Activated naive CD4-positive, alpha-beta T cell treated with anti-CD3 and anti-CD28 coated beads, Interleukin-2, amount 50 U/mL, for 24 hours (primary cell): ENCODE measurements around the gene PCBP4.
"Not testable (repeated sequence)": the region's sequence is repeated elsewhere in the genome, so short reads cannot be mapped to it uniquely, and the experiment has no call there.

Experiments
- H3K27ac Mint-ChIP-seq: one replicate; pipeline ENCODE4 v1.8.0; 2021; ENCODE audit warnings: mild to moderate bottlenecking, mixed read lengths
- H3K27me3 Mint-ChIP-seq: one replicate; pipeline ENCODE4 v1.8.0; 2021; ENCODE audit warnings: mixed read lengths
- H3K36me3 Mint-ChIP-seq: one replicate; pipeline ENCODE4 v1.8.0; 2021; ENCODE audit warnings: mixed read lengths
- H3K4me1 Mint-ChIP-seq: one replicate; pipeline ENCODE4 v1.8.0; 2021; ENCODE audit warnings: mixed read lengths
- H3K4me3 Mint-ChIP-seq: one replicate; pipeline ENCODE4 v1.8.0; 2021; ENCODE audit warnings: mild to moderate bottlenecking, mixed read lengths
- H3K9me3 Mint-ChIP-seq: one replicate; pipeline ENCODE4 v1.8.0; 2021; ENCODE audit warnings: mixed read lengths

PCBP4 gene

GRCh38 chr3:51999846-52000245 lies 32.6 kb upstream of the PCBP4 start:
- H3K27me3 Mint-ChIP-seq = no peaks in the 10 kb centered on the region
- H3K36me3 Mint-ChIP-seq = peaks cover 9% of the 10 kb centered on the region
- H3K27ac Mint-ChIP-seq = no peak overlapping the region
- H3K4me1 Mint-ChIP-seq = peaks cover 13% of the 10 kb centered on the region
- no peak overlapping the region for H3K4me3 Mint-ChIP-seq
- no peaks in the 10 kb centered on the region for H3K9me3 Mint-ChIP-seq

- no peak overlapping the region for H3K27ac Mint-ChIP-seq
- no peaks in the 10 kb centered on the region for H3K9me3 Mint-ChIP-seq
- H3K36me3 Mint-ChIP-seq = peaks cover 17% of the 10 kb centered on the region
- no peak overlapping the region for H3K4me3 Mint-ChIP-seq
- H3K27me3 Mint-ChIP-seq = no peaks in the 10 kb centered on the region
- H3K4me1 Mint-ChIP-seq = peaks cover 22% of the 10 kb centered on the region
Measured at GRCh38 chr3:51998774-51999173, 31.5 kb upstream of the PCBP4 start.

GRCh38 chr3:51997935-51998596 lies 30.8 kb upstream of the PCBP4 start:
- H3K4me3 Mint-ChIP-seq = no peak overlapping the region
- peaks cover 26% of the 10 kb centered on the region for H3K4me1 Mint-ChIP-seq
- H3K36me3 Mint-ChIP-seq = peaks cover 20% of the 10 kb centered on the region
- no peaks in the 10 kb centered on the region for H3K27me3 Mint-ChIP-seq
- H3K27ac Mint-ChIP-seq = peak overlapping the region; percentile 20
- H3K9me3 Mint-ChIP-seq = no peaks in the 10 kb centered on the region

- Mint-ChIP-seq H3K27ac (no peak overlapping the region), H3K36me3 (peaks cover 21% of the 10 kb centered on the region)
Measured at GRCh38 chr3:51997172-51997571, 29.9 kb upstream of the PCBP4 start.

GRCh38 chr3:51995346-51996163 lies 28.3 kb upstream of the PCBP4 start, which contains the start of gene RPL29:
RPL29 (minus strand) TSS chr3:51995895; CDS start chr3:51995461, 434 bp downstream.
- Mint-ChIP-seq H3K9me3 (no peaks in the 10 kb centered on the region), H3K4me3 (peak within 1 kb of the TSS; percentile 100), H3K36me3 (peaks cover 24% of the 10 kb centered on the region), H3K4me1 (peaks cover 24% of the 10 kb centered on the region), H3K27ac (peak within 1 kb of the TSS; percentile 100), H3K27me3 (no peaks in the 10 kb centered on the region)

More at GRCh38 chr3:51997172-51997571, 29.9 kb upstream of the PCBP4 start:
- no peaks in the 10 kb centered on the region for H3K9me3 Mint-ChIP-seq
- no peaks in the 10 kb centered on the region for H3K27me3 Mint-ChIP-seq
- H3K4me3 Mint-ChIP-seq = no peak overlapping the region
- H3K4me1 Mint-ChIP-seq = peaks cover 32% of the 10 kb centered on the region

- Mint-ChIP-seq H3K4me1 (peaks cover 24% of the 10 kb centered on the region), H3K36me3 (peaks cover 24% of the 10 kb centered on the region)
Measured at GRCh38 chr3:51994530-51994929, 27.3 kb upstream of the PCBP4 start.

GRCh38 chr3:51993657-51994056 lies 26.4 kb upstream of the PCBP4 start:
- Mint-ChIP-seq H3K27ac (peak overlapping the region; percentile 59), H3K4me3 (peak overlapping the region; percentile 100), H3K36me3 (peaks cover 24% of the 10 kb centered on the region), H3K4me1 (peaks cover 24% of the 10 kb centered on the region)
- not testable (repeated sequence) for H3K9me3 Mint-ChIP-seq, H3K27me3 Mint-ChIP-seq

More at GRCh38 chr3:51994530-51994929, 27.3 kb upstream of the PCBP4 start:
- H3K4me3 Mint-ChIP-seq = peak overlapping the region; percentile 100
- no peaks in the 10 kb centered on the region for H3K27me3 Mint-ChIP-seq
- no peaks in the 10 kb centered on the region for H3K9me3 Mint-ChIP-seq
- peak overlapping the region; percentile 100 for H3K27ac Mint-ChIP-seq

GRCh38 chr3:51992017-51992682 lies 24.9 kb upstream of the PCBP4 start:
- peak overlapping the region; percentile 100 for H3K4me3 Mint-ChIP-seq
- H3K27me3 Mint-ChIP-seq = no peaks in the 10 kb centered on the region
- H3K4me1 Mint-ChIP-seq = peaks cover 24% of the 10 kb centered on the region
- H3K36me3 Mint-ChIP-seq = peaks cover 24% of the 10 kb centered on the region
- H3K9me3 Mint-ChIP-seq = no peaks in the 10 kb centered on the region
- peak overlapping the region; percentile 62 for H3K27ac Mint-ChIP-seq

GRCh38 chr3:51990501-51990971 lies 23.3 kb upstream of the PCBP4 start:
- Mint-ChIP-seq H3K27ac (peak overlapping the region; percentile 8), H3K4me1 (peaks cover 20% of the 10 kb centered on the region), H3K36me3 (peaks cover 20% of the 10 kb centered on the region)
- not testable (repeated sequence) for H3K9me3 Mint-ChIP-seq, H3K4me3 Mint-ChIP-seq, H3K27me3 Mint-ChIP-seq

- H3K27ac Mint-ChIP-seq = peak overlapping the region; percentile 47
- H3K36me3 Mint-ChIP-seq = peaks cover 6% of the 10 kb centered on the region
- no peak overlapping the region for H3K4me3 Mint-ChIP-seq
- peaks cover 16% of the 10 kb centered on the region for H3K4me1 Mint-ChIP-seq
- no peaks in the 10 kb centered on the region for H3K27me3 Mint-ChIP-seq
- H3K9me3 Mint-ChIP-seq = no peaks in the 10 kb centered on the region
Measured at GRCh38 chr3:51988286-51989146, 21.3 kb upstream of the PCBP4 start.

- H3K27me3 Mint-ChIP-seq = no peaks in the 10 kb centered on the region
Measured at GRCh38 chr3:51987568-51987967, 20.3 kb upstream of the PCBP4 start.

GRCh38 chr3:51986010-51986947 lies 19.0 kb upstream of the PCBP4 start:
- peak overlapping the region; percentile 12 for H3K27ac Mint-ChIP-seq
- no peak overlapping the region for H3K4me3 Mint-ChIP-seq

More at GRCh38 chr3:51987568-51987967, 20.3 kb upstream of the PCBP4 start:
- Mint-ChIP-seq H3K9me3 (no peaks in the 10 kb centered on the region), H3K4me3 (no peak overlapping the region), H3K36me3 (peaks cover 4% of the 10 kb centered on the region), H3K4me1 (peaks cover 17% of the 10 kb centered on the region), H3K27ac (no peak overlapping the region)

GRCh38 chr3:51985063-51985462 lies 17.8 kb upstream of the PCBP4 start:
- Mint-ChIP-seq H3K36me3 (no peaks in the 10 kb centered on the region), H3K9me3 (no peaks in the 10 kb centered on the region), H3K4me3 (peak overlapping the region; percentile 70), H3K4me1 (peaks cover 23% of the 10 kb centered on the region), H3K27me3 (no peaks in the 10 kb centered on the region), H3K27ac (peak overlapping the region; percentile 68)

More at GRCh38 chr3:51986010-51986947, 19.0 kb upstream of the PCBP4 start:
- Mint-ChIP-seq H3K9me3 (no peaks in the 10 kb centered on the region), H3K4me1 (peaks cover 22% of the 10 kb centered on the region), H3K36me3 (peaks cover 1% of the 10 kb centered on the region), H3K27me3 (no peaks in the 10 kb centered on the region)

- Mint-ChIP-seq H3K27ac (peak overlapping the region; percentile 93), H3K36me3 (no peaks in the 10 kb centered on the region), H3K4me1 (peaks cover 23% of the 10 kb centered on the region), H3K27me3 (no peaks in the 10 kb centered on the region), H3K4me3 (peak overlapping the region; percentile 94), H3K9me3 (no peaks in the 10 kb centered on the region)
Measured at GRCh38 chr3:51984269-51984647, 17.0 kb upstream of the PCBP4 start.
